ENCODE data around the gene STIMATE. TPM values are rescaled to one million over a fixed set of nuclear protein-coding genes. Genes with fewer than 3 reads are reported as not detected.

Gene STIMATE
- total and polyA plus RNA-seq, 10 donors, result 4.0 to 65.6 (median 34.0) TPM

DNA sequence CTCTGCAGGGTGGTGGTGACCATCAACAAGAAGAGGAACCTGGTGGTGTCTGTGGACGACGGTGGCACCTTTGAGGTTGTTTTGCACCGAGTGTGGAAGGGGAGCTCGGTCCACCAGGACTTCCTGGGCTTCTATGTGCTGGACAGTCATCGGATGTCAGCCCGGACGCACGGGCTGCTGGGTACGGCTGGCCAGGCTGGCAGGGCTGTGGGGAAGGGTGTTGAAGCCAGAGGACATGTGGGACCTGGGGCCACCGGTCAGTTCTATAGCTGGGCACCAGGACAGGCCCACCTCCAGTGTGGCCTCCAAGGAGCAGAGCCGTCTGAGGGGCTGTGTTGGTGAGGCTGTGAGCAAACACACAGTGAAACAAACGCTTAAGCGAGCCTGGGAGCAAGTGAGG, 106.6 kb downstream of the STIMATE start:
- Histone ChIP-seq H3K36me3 (no peaks in the 10 kb centered on the region), H3K27ac (no peak overlapping the region), H3K4me1 (peaks cover 0 to 19% (median 0%) of the 10 kb centered on the region in 6 donors), H3K9me3 (no peaks in the 10 kb centered on the region), H3K4me3 (no peak overlapping the region), H3K27me3 (replicated peaks in 1 of 7) (no peaks in the 10 kb centered on the region)
- TF ChIP-seq POLR2AphosphoS5 (IDR thresholded peaks at IDR 0.05) (no peak), POLR2A (IDR thresholded peaks at IDR 0.05) (no peak)
- TF ChIP-seq, protein P1, sequence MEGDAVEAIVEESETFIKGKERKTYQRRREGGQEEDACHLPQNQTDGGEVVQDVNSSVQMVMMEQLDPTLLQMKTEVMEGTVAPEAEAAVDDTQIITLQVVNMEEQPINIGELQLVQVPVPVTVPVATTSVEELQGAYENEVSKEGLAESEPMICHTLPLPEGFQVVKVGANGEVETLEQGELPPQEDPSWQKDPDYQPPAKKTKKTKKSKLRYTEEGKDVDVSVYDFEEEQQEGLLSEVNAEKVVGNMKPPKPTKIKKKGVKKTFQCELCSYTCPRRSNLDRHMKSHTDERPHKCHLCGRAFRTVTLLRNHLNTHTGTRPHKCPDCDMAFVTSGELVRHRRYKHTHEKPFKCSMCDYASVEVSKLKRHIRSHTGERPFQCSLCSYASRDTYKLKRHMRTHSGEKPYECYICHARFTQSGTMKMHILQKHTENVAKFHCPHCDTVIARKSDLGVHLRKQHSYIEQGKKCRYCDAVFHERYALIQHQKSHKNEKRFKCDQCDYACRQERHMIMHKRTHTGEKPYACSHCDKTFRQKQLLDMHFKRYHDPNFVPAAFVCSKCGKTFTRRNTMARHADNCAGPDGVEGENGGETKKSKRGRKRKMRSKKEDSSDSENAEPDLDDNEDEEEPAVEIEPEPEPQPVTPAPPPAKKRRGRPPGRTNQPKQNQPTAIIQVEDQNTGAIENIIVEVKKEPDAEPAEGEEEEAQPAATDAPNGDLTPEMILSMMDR (IDR thresholded peaks at IDR 0.05 in 8 of 11, conservative IDR thresholded peaks at IDR 0.05 in 3 of 11), result no peak
- 84 to 95% (median 88%) methylated on average over 5 to 13 of the region's 13 CpGs for WGBS, 5 donors
- intact Hi-C loops (cut with DNase I; ENCODE audit: low total_unique reads), result no loop called here
- DNase-seq, result no peak

DNA sequence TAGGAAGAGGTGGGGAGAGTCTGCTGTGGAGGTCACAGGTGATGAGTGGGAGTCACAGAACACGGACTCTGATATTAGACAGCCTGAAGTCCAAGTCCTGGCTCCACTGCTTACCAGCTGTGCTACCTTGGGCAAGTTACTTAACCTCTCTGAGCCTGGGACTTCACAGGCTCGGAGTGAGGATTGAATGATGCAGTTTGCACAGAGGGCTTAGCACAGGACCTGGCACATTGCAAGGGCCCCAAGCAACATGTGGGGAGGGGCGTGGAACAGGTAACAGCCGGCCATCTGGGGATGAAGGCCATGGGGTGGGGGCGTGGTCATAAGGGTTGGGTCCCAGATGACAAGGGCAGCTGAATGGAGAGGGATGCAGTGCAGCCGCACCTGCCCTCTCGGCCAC, 107.0 kb downstream of the STIMATE start:
- intact Hi-C loops (cut with DNase I; ENCODE audit: low total_unique reads), result no loop called here
- WGBS, 5 donors, result 70 to 91% (median 86%) methylated on average over 7 of the region's 7 CpGs
- peak; percentile 57 for DNase-seq

DNA sequence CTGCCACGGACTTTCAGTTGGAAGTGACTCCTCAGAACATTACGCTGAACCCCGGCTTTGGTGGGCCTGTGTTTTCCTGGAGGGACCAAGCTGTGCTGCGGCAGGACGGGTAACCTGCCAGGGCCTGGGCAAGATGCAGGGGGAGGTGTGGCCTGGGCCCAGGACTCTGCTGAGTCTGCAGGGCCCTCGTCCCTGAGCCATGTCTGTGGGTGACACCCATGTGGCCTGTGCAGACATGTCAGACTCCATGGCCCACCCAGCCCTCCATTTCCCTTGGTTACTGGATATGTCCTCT, 107.7 kb downstream of the STIMATE start:
- no peaks in the 10 kb centered on the region for H3K9me3 ChIP-seq
- 80 to 98% (median 86%) methylated on average over 4 to 6 of the region's 6 CpGs for WGBS, 5 donors
- intact Hi-C loops (cut with DNase I; ENCODE audit: low total_unique reads), result no loop called here
- H3K27me3 ChIP-seq (replicated peaks in 1 of 7), result no peaks in the 10 kb centered on the region
- TF ChIP-seq POLR2AphosphoS5 (IDR thresholded peaks at IDR 0.05) (no peak), POLR2A (IDR thresholded peaks at IDR 0.05) (no peak)
- TF ChIP-seq, protein P1 (IDR thresholded peaks at IDR 0.05 in 8 of 11, conservative IDR thresholded peaks at IDR 0.05 in 3 of 11), result no peak
- no peaks in the 10 kb centered on the region for H3K36me3 ChIP-seq
- H3K4me3 ChIP-seq, result no peak overlapping the region
- H3K27ac ChIP-seq, result no peak overlapping the region
- DNase-seq, result peak; percentile 71
- H3K4me1 ChIP-seq, result peaks cover 0 to 9% (median 0%) of the 10 kb centered on the region in 6 donors

More for the DNA sequence above, 107.0 kb downstream of the STIMATE start:
- no peaks in the 10 kb centered on the region for H3K36me3 ChIP-seq
- H3K27ac ChIP-seq, result no peak overlapping the region
- no peaks in the 10 kb centered on the region for H3K27me3 ChIP-seq (replicated peaks in 1 of 7)
- TF ChIP-seq, protein P1 (IDR thresholded peaks at IDR 0.05 in 8 of 11, conservative IDR thresholded peaks at IDR 0.05 in 3 of 11), result no peak
- TF ChIP-seq POLR2A (IDR thresholded peaks at IDR 0.05) (no peak), POLR2AphosphoS5 (IDR thresholded peaks at IDR 0.05) (no peak)
- H3K9me3 ChIP-seq, result no peaks in the 10 kb centered on the region
- H3K4me1 ChIP-seq, result peaks cover 0 to 15% (median 0%) of the 10 kb centered on the region in 6 donors
- no peak overlapping the region for H3K4me3 ChIP-seq

DNA sequence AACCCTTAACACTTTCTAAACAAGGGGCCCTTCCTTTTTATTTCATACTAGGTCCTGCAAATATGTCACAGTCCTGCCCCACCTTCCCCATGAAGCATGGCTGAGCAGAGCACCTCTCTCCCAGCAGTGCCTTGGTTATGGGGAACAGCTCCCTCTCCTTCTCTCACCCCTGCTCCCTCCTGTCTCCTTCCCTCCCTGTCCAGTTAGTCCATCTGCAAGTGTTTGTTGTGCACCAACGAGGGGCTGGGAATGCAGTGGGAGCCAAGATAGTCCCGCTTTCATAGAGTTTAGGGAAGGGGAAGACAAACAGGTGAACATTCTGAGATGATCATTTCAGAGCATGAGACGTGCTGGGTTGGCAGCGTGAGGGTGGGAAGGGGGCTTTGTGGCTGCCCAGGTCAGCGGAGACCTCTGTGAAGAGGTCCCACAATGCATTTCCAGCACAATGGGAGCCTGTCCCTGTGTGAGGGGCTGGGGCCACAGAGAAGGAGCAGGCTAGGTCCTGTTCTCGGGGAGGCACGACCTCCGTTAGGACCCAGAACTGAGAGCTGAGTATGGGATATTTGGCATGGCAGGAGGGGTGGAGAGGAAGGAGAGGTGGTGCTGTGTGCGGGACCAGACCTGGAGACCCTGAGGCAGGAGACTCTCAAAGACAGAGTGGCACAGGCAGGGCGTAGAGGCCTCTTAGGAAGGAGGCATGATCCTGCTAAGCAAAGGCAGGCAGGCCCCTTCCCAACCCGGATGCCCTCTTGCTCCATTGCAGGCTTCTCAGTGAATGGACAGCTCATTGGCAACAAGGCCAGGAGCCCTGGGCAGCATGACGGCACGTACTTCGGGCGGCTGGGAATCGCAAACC, 108.2 kb downstream of the STIMATE start:
- H3K4me1 ChIP-seq, result peaks cover 0 to 9% (median 0%) of the 10 kb centered on the region in 6 donors
- DNase-seq, result peak; percentile 53
- TF ChIP-seq POLR2AphosphoS5 (IDR thresholded peaks at IDR 0.05) (no peak), POLR2A (IDR thresholded peaks at IDR 0.05) (no peak)
- TF ChIP-seq, protein P1 (IDR thresholded peaks at IDR 0.05 in 8 of 11, conservative IDR thresholded peaks at IDR 0.05 in 3 of 11), result no peak
- WGBS, 5 donors, result 83 to 93% (median 86%) methylated on average over 16 of the region's 16 CpGs
- no peak overlapping the region for H3K4me3 ChIP-seq
- no peak overlapping the region for H3K27ac ChIP-seq
- no peaks in the 10 kb centered on the region for H3K9me3 ChIP-seq
- intact Hi-C loops (cut with DNase I; ENCODE audit: low total_unique reads), result no loop called here
- H3K27me3 ChIP-seq (replicated peaks in 1 of 7), result no peaks in the 10 kb centered on the region
- no peaks in the 10 kb centered on the region for H3K36me3 ChIP-seq

Data from spleen (tissue), 11 donors.